HG03469 (cell line): ENCODE results near the gene AGBL4.

Experiments
- ATAC-seq: cut with Tn5 transposase; IDR thresholded peaks from one replicate; pipeline ENCODE4 v1.9.1; 2021; ENCODE audit warnings: mild to moderate bottlenecking, moderate library complexity, moderate number of reproducible peaks; ENCODE audit not compliant: unreplicated experiment

AGBL4 gene

GRCh38 chr1:49723662-49724061, 300.1 kb downstream of the AGBL4 start:
- ATAC-seq = no peak

GRCh38 chr1:49694251-49694827, 329.4 kb downstream of the AGBL4 start:
- no peak for ATAC-seq

GRCh38 chr1:49686107-49686506, 337.6 kb downstream of the AGBL4 start:
- no peak for ATAC-seq

- ATAC-seq = no peak
Observed at GRCh38 chr1:49677706-49678105, 346.0 kb downstream of the AGBL4 start.

- no peak for ATAC-seq
Observed at GRCh38 chr1:49651136-49651535, 372.6 kb downstream of the AGBL4 start.

GRCh38 chr1:49630156-49630555, 393.6 kb downstream of the AGBL4 start:
- ATAC-seq = no peak

GRCh38 chr1:49627781-49628180, 396.0 kb downstream of the AGBL4 start:
- no peak for ATAC-seq

GRCh38 chr1:49626472-49626871, 397.3 kb downstream of the AGBL4 start:
- ATAC-seq = no peak

- ATAC-seq = no peak
Observed at GRCh38 chr1:49622877-49623276, 400.9 kb downstream of the AGBL4 start.

- ATAC-seq = no peak
Observed at GRCh38 chr1:49606082-49606481, 417.7 kb downstream of the AGBL4 start.

GRCh38 chr1:49597436-49597835, 426.3 kb downstream of the AGBL4 start:
- no peak for ATAC-seq

- ATAC-seq = no peak
Observed at GRCh38 chr1:49576327-49576901, 447.3 kb downstream of the AGBL4 start.

- no peak for ATAC-seq
Observed at GRCh38 chr1:49556676-49557234, 467.0 kb downstream of the AGBL4 start.

GRCh38 chr1:49552101-49552500, 471.7 kb downstream of the AGBL4 start:
- no peak for ATAC-seq

- no peak for ATAC-seq
Observed at GRCh38 chr1:49544615-49545014, 479.1 kb downstream of the AGBL4 start.

GRCh38 chr1:49541096-49541752, 482.5 kb downstream of the AGBL4 start:
- ATAC-seq = no peak

GRCh38 chr1:49527606-49528305, 496.0 kb downstream of the AGBL4 start:
- ATAC-seq = no peak

- ATAC-seq = no peak
Observed at GRCh38 chr1:49526672-49527071, 497.1 kb downstream of the AGBL4 start.

GRCh38 chr1:49523764-49524163, 500.0 kb downstream of the AGBL4 start:
- ATAC-seq = no peak

- ATAC-seq = no peak
Observed at GRCh38 chr1:49466961-49467360, 556.8 kb downstream of the AGBL4 start.

- no peak for ATAC-seq
Observed at GRCh38 chr1:49465486-49466185, 558.1 kb downstream of the AGBL4 start.
